CD14-positive monocyte (primary cell): ENCODE measurements around the gene CNPY1. TPM values are rescaled to one million over a fixed set of nuclear protein-coding genes. Genes with fewer than 3 reads are reported as not detected.

ENCODE experiments used
- DNase-seq, 3 donors: peaks; one replicate each; pipeline ENCODE4 v3.0.0-alpha.2; 2011 to 2022
- H2AFZ ChIP-seq: 2 replicates; pipeline ENCODE4 v1.6.0; 2012; ENCODE audit warnings: mild to moderate bottlenecking, low read depth, low read length, inconsistent platforms; ENCODE audit not compliant: insufficient read depth, poor library complexity, severe bottlenecking
- H3K27ac ChIP-seq, 2 donors: 1 replicate in 1 of 2; 2 replicates in 1 of 2; pipeline ENCODE4 v1.5.1; 2012 to 2013; ENCODE audit warnings: low read length in 2 of 2, control low read depth in 1 of 2, inconsistent platforms in 1 of 2, low read depth in 1 of 2, mild to moderate bottlenecking in 1 of 2
- H3K27me3 ChIP-seq, 2 donors: one replicate each; pipeline versions ENCODE4 v1.6.0 to v1.6.1; 2011 to 2013; ENCODE audit warnings: low read length in 2 of 2; ENCODE audit not compliant: control insufficient read depth in 2 of 2, insufficient read depth in 2 of 2
- H3K36me3 ChIP-seq, 2 donors: replicated peaks in 1 of 2; 1 replicate in 1 of 2; 2 replicates in 1 of 2; pipeline versions ENCODE4 v1.5.1 to v1.6.1; 2012 to 2013; ENCODE audit warnings: low read length in 2 of 2, control low read depth in 1 of 2, inconsistent platforms in 1 of 2, mild to moderate bottlenecking in 1 of 2; ENCODE audit not compliant: insufficient read depth in 2 of 2, control insufficient read depth in 1 of 2
- H3K4me1 ChIP-seq, 2 donors: 1 replicate in 1 of 2; 2 replicates in 1 of 2; pipeline versions ENCODE4 v1.5.1 to v1.6.1; 2012 to 2013; ENCODE audit warnings: low read length in 2 of 2, control low read depth in 1 of 2, inconsistent platforms in 1 of 2, mild to moderate bottlenecking in 1 of 2, moderate library complexity in 1 of 2; ENCODE audit not compliant: insufficient read depth in 2 of 2, control insufficient read depth in 1 of 2
- H3K4me2 ChIP-seq: replicated peaks from 2 replicates; pipeline ENCODE3; 2012; ENCODE audit warnings: low read length, moderate library complexity, mild to moderate bottlenecking; ENCODE audit not compliant: poor library complexity, severe bottlenecking; ENCODE audit errors: extremely low read depth
- H3K4me3 ChIP-seq, 3 experiments: fragments of 200-600 bp in 1 of 3; sonication (generic) in 1 of 3; replicated peaks in 1 of 3; 1 replicate in 2 of 3; 2 replicates in 1 of 3; pipeline ENCODE4 v1.5.1; 2011 to 2013; ENCODE audit warnings: low read length in 3 of 3, mild to moderate bottlenecking in 3 of 3, control low read depth in 2 of 3, low read depth in 2 of 3, inconsistent platforms in 1 of 3, moderate library complexity in 1 of 3
- H3K79me2 ChIP-seq: 2 replicates; pipeline ENCODE4 v1.6.0; 2012; ENCODE audit warnings: mild to moderate bottlenecking, control low read depth, inconsistent platforms, low read length, moderate library complexity; ENCODE audit not compliant: insufficient read depth
- H3K9ac ChIP-seq: 2 replicates; pipeline ENCODE4 v1.6.0; 2017; ENCODE audit warnings: low read length, mild to moderate bottlenecking; ENCODE audit not compliant: insufficient read depth, poor library complexity, severe bottlenecking
- H3K9me3 ChIP-seq, 2 donors: replicated peaks in 1 of 2; 1 replicate in 1 of 2; 2 replicates in 1 of 2; pipeline versions ENCODE4 v1.5.1 to v1.6.1; 2012 to 2013; ENCODE audit warnings: low read length in 2 of 2, control low read depth in 1 of 2; ENCODE audit not compliant: control insufficient read depth in 1 of 2, insufficient read depth in 1 of 2
- H4K20me1 ChIP-seq: 2 replicates; pipeline ENCODE4 v1.6.0; 2012; ENCODE audit warnings: mild to moderate bottlenecking, low read length, control low read depth, moderate library complexity; ENCODE audit not compliant: insufficient read depth
- H3K27ac Mint-ChIP-seq, 7 donors: one replicate each; pipeline ENCODE4 v1.8.0; 2020; ENCODE audit warnings: mild to moderate bottlenecking in 7 of 7, mixed read lengths in 7 of 7, moderate library complexity in 6 of 7, inconsistent platforms in 2 of 7
- H3K27me3 Mint-ChIP-seq, 3 donors: one replicate each; pipeline ENCODE4 v1.8.0; 2021 to 2022; ENCODE audit warnings: low read depth in 3 of 3, mild to moderate bottlenecking in 3 of 3, mixed read lengths in 3 of 3, moderate library complexity in 3 of 3, inconsistent platforms in 1 of 3
- H3K36me3 Mint-ChIP-seq, 2 donors: one replicate each; pipeline ENCODE4 v1.8.0; 2020; ENCODE audit warnings: mixed read lengths in 2 of 2, inconsistent platforms in 1 of 2, mild to moderate bottlenecking in 1 of 2
- H3K4me1 Mint-ChIP-seq: one replicate; pipeline ENCODE4 v1.8.0; 2020; ENCODE audit warnings: mild to moderate bottlenecking, mixed read lengths
- H3K4me3 Mint-ChIP-seq, 2 donors: one replicate each; pipeline ENCODE4 v1.8.0; 2020; ENCODE audit warnings: mild to moderate bottlenecking in 2 of 2, mixed read lengths in 2 of 2, moderate library complexity in 1 of 2
- H3K9me3 Mint-ChIP-seq, 7 donors: one replicate each; pipeline ENCODE4 v1.8.0; 2020 to 2022; ENCODE audit warnings: mixed read lengths in 7 of 7, mild to moderate bottlenecking in 6 of 7, moderate library complexity in 6 of 7, inconsistent platforms in 2 of 7
- CTCF ChIP-seq: fragments of 200-600 bp; IDR thresholded peaks from one replicate; pipeline ENCODE4 v1.8.0; 2022; ENCODE audit warnings: antibody characterized with exemption, mild to moderate bottlenecking
- WGBS: methylation state at CpG from one replicate; pipeline ENCODE4 v1.1.5; 2013; ENCODE audit warnings: missing lambda C conversion rate; ENCODE audit not compliant: insufficient coverage; 5-methylcytosine and 5-hydroxymethylcytosine counted together
- intact Hi-C, 2 donors: fragments of 100-400 bp; cut with micrococcal nuclease; formaldehyde crosslinking; loops; one replicate each; pipeline versions ENCODE4 v1.15.0 to v1.15.1; 2023
- polyA plus RNA-seq, 3 donors: library from polyadenylated mRNA; depleted of rRNA in 1 of 3; unstranded in 2 of 3; stranded (reverse) in 1 of 3; fragments of 300-500 nt in 2 of 3; fragments of >200 nt in 1 of 3; fragmentation: Illumina TruSeq in 2 of 3; gene quantifications; 1 replicate in 2 of 3; 2 replicates in 1 of 3; pipeline ENCODE4 v1.2.3, GENCODE V29; 2012 to 2021

Gene CNPY1
- polyA plus RNA-seq, 3 donors: not detected

GRCh38 chr7:155465761-155466141 is 80.6 kb downstream of the CNPY1 start:
- Mint-ChIP-seq H3K4me3 (peak overlapping the region in 1 of 2 donors; percentile 60), H3K9me3 (peaks cover 0 to 48% (median 23%) of the 10 kb centered on the region in 7 donors), H3K4me1 (peaks cover 8% of the 10 kb centered on the region), H3K27ac (no peak overlapping the region), H3K27me3 (peaks cover 97 to 99% (median 98%) of the 10 kb centered on the region in 3 donors), H3K36me3 (peaks cover 3 to 6% of the 10 kb centered on the region in 2 donors)
- Histone ChIP-seq H3K9me3 (peaks cover 0 to 61% of the 10 kb centered on the region in 2 donors), H3K27ac (no peak overlapping the region), H2AFZ (no peak overlapping the region), H3K4me2 (no peak overlapping the region), H3K4me3 (no peak overlapping the region), H4K20me1 (no peaks in the 10 kb centered on the region), H3K4me1 (peaks cover 0 to 8% of the 10 kb centered on the region in 2 donors), H3K27me3 (peaks cover 84 to 100% of the 10 kb centered on the region in 2 donors), H3K9ac (no peak overlapping the region), H3K36me3 (no peaks in the 10 kb centered on the region), H3K79me2 (no peaks in the 10 kb centered on the region)
- no peak for DNase-seq
- intact Hi-C loops: no loop called here
- TF ChIP-seq CTCF: no peak
- 10% methylated on average over 7 of the region's 9 CpGs for WGBS

GRCh38 chr7:155464948-155465739 is 81.2 kb downstream of the CNPY1 start:
- Mint-ChIP-seq H3K27me3 (peaks cover 97 to 100% (median 98%) of the 10 kb centered on the region in 3 donors), H3K27ac (peak overlapping the region in 1 of 7 donors; percentile 25), H3K36me3 (peaks cover 3 to 6% of the 10 kb centered on the region in 2 donors), H3K9me3 (peaks cover 0 to 52% (median 21%) of the 10 kb centered on the region in 7 donors), H3K4me3 (peak overlapping the region in 1 of 2 donors; percentile 80), H3K4me1 (peaks cover 8% of the 10 kb centered on the region)
- Histone ChIP-seq H2AFZ (no peak overlapping the region), H3K9me3 (peaks cover 0 to 62% of the 10 kb centered on the region in 2 donors), H3K4me1 (peaks cover 0 to 8% of the 10 kb centered on the region in 2 donors), H3K27me3 (peaks cover 84 to 100% of the 10 kb centered on the region in 2 donors), H4K20me1 (no peaks in the 10 kb centered on the region), H3K4me2 (no peak overlapping the region), H3K4me3 (no peak overlapping the region), H3K36me3 (no peaks in the 10 kb centered on the region), H3K79me2 (no peaks in the 10 kb centered on the region), H3K9ac (no peak overlapping the region), H3K27ac (no peak overlapping the region)
- no peak for TF ChIP-seq CTCF
- DNase-seq: no peak
- intact Hi-C loops: no loop called here
- WGBS: 4% methylated on average over 20 of the region's 33 CpGs
